Epithelial cell of proximal tubule (primary cell): ENCODE measurements around the gene BRMS1L. TPM values are rescaled to one million over a fixed set of nuclear protein-coding genes. Genes with fewer than 3 reads are reported as not detected.

Experiments
- DNase-seq: peaks from one replicate; pipeline ENCODE4 v3.0.0-alpha.2; 2011; ENCODE audit warnings: low read depth
- H3K4me3 ChIP-seq: 2 replicates; pipeline ENCODE4 v1.5.1; 2011; ENCODE audit warnings: low read depth, mild to moderate bottlenecking, low read length
- total RNA-seq: library from RNA; depleted of rRNA; stranded (reverse); fragments of >200 nt; gene quantifications from 2 replicates; pipeline ENCODE4 v1.2.3, GENCODE V29; 2015
- TF ChIP-seq, protein P1 (sequence below): conservative IDR thresholded peaks from 2 replicates; pipeline ENCODE4 v1.5.1; 2012; ENCODE audit warnings: low read depth, mild to moderate bottlenecking, low read length

BRMS1L gene
- total RNA-seq, 1 donor from 2014 or later, result 5.2 TPM

- no peak overlapping the region for H3K4me3 ChIP-seq
- TF ChIP-seq, protein P1, sequence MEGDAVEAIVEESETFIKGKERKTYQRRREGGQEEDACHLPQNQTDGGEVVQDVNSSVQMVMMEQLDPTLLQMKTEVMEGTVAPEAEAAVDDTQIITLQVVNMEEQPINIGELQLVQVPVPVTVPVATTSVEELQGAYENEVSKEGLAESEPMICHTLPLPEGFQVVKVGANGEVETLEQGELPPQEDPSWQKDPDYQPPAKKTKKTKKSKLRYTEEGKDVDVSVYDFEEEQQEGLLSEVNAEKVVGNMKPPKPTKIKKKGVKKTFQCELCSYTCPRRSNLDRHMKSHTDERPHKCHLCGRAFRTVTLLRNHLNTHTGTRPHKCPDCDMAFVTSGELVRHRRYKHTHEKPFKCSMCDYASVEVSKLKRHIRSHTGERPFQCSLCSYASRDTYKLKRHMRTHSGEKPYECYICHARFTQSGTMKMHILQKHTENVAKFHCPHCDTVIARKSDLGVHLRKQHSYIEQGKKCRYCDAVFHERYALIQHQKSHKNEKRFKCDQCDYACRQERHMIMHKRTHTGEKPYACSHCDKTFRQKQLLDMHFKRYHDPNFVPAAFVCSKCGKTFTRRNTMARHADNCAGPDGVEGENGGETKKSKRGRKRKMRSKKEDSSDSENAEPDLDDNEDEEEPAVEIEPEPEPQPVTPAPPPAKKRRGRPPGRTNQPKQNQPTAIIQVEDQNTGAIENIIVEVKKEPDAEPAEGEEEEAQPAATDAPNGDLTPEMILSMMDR, result no peak
- no peak for DNase-seq
Observed at GRCh38 chr14:35890308-35890707, 64.2 kb downstream of the BRMS1L start.

DNA sequence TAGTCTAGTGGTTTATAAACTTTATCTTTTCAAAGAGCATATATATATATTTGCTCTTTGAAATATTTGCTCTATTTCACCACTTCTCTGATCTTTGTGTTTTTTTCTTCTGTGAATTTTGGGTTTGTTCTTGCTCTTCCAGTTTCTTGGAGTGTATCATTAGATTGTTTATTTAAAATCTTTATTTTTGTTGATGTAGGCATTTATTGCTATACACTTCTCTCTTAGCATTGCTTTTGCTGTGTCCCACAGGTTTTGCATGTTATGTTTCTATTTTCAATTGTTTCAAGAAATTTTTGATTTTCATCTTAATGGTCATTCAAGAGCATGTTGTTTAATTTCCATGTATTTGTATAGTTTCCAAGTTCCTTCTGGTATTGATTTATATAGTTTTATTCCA, 69.1 kb downstream of the BRMS1L start:
- DNase-seq, result no peak
- H3K4me3 ChIP-seq, result no peak overlapping the region
- TF ChIP-seq, protein P1, result no peak

- TF ChIP-seq, protein P1, result no peak
- no peak for DNase-seq
- no peak overlapping the region for H3K4me3 ChIP-seq
Observed at GRCh38 chr14:35897616-35898111, 71.5 kb downstream of the BRMS1L start.

DNA sequence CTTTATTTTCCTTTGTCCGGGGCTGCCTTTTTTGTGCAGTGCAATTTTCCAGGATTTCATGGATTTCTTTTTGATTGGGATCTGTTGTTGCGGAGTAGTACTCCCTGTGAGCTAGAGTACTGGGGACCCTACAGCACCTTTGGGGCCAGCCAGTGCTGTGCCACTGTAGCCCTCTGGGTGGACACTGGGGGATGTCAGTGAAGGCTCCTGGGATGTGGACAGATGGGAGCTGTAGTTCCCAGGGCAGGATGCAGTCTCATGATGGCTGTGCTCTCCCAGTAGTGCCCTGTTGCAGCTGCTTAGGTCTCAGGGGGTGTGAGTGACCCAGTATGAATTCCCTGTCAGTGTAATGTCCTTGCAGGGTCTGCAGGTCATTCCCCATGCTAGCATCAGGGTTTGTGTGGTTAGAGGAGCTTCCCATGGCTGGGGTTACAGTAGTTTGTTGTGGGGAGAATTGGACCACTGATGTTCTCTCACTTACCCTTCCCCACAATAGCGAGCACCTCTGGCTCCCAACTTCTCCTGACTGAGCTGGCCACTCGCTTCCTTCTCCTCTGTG, 72.2 kb downstream of the BRMS1L start:
- H3K4me3 ChIP-seq, result no peak overlapping the region
- DNase-seq, result no peak
- TF ChIP-seq, protein P1, result no peak

- H3K4me3 ChIP-seq, result no peak overlapping the region
- no peak for DNase-seq
- TF ChIP-seq, protein P1, result no peak
Observed at GRCh38 chr14:35900741-35901140, 74.6 kb downstream of the BRMS1L start.

DNA sequence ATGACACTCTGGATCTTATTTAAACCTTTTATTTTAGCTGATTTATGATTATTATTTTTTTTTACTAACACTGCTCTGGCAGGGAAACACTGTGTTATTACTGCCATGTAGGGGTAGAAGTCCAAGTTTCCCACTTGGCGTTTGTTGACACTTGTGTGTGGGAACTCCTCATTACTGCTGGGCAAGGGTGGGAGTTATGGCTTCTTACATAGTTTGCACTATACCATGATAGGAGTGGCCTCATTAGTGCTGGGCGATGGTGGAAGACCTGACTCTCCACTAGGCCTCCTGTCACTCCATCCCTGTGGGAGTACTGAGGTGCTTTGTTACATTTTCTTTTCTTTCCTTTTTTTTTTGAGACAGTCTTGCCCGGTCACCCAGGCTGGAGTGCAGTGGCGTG, 83.5 kb downstream of the BRMS1L start:
- TF ChIP-seq, protein P1, result no peak
- no peak overlapping the region for H3K4me3 ChIP-seq
- DNase-seq, result no peak

DNA sequence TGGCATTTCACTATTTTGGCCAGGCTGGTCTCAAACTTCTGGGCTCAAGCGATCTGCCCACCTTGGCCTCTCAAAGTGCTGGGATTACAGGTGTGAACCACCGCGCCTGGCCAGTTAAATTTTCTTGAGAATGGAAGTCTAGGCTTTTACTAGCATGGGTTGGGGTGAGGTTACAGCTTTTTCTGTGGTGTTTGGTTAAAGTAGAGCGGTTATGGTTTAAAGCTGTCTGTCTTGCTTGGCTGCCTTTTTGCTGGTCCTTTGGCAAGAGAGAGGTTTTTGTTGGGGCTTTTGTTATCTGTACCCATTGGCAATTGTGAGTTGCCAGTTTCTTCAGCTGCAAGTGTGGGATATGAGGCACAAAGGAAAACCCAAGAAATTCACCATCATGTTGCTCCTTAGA, 84.1 kb downstream of the BRMS1L start:
- TF ChIP-seq, protein P1, result no peak
- H3K4me3 ChIP-seq, result no peak overlapping the region
- no peak for DNase-seq
